SH-SY5Y (cell line): Measurements from ENCODE around the gene LRBA.

Experiments used
- GATA2 ChIP-seq: IDR thresholded peaks from 2 replicates; pipeline ENCODE4 v1.6.1; 2011; ENCODE audit warnings: mild to moderate bottlenecking, low read depth, low read length
- GATA3 ChIP-seq: IDR thresholded peaks from 2 replicates; pipeline ENCODE4 v1.6.1; 2011; ENCODE audit warnings: low read depth, mild to moderate bottlenecking, low read length, moderate library complexity

- TF ChIP-seq GATA2 (no peak), GATA3 (no peak)
Observed at GRCh38 chr4:150419939-150420338, 595.1 kb downstream of the LRBA start.
